ENCODE results near the gene ADIG.

- TF ChIP-seq POLR2AphosphoS5 (IDR thresholded peaks at IDR 0.05) (no peak), POLR2A (IDR thresholded peaks at IDR 0.05) (no peak), CTCF (IDR thresholded peaks at IDR 0.05) (no peak), EP300 (IDR thresholded peaks at IDR 0.05) (no peak)
Measured at GRCh38 chr20:38569747-38570525, 11.1 kb upstream of the ADIG start.

Data from suprapubic skin (tissue), 4 donors.